ENCODE data around the gene NCOA6. TPM values are rescaled to one million over a fixed set of nuclear protein-coding genes. Genes with fewer than 3 reads are reported as not detected.
"Not testable (repeated sequence)": the region's sequence is repeated elsewhere in the genome, so short reads cannot be mapped to it uniquely, and the experiment has no call there.

Gene NCOA6
- total RNA-seq, 4 donors from 2014 or later: 34.8 to 81.8 (median 44.2) TPM

GRCh38 chr20:34717230-34718095, 108.0 kb downstream of the NCOA6 start:
- intact Hi-C loops (cut with DNase I; ENCODE audit: low total_unique reads): no loop called here
- no peak for DNase-seq
- H3K4me3 ChIP-seq: no peak overlapping the region
- peaks cover 0 to 13% (median 0%) of the 10 kb centered on the region in 4 donors for H3K36me3 ChIP-seq
- in situ Hi-C loops (cut with MboI; ENCODE audit: low pct_ligation_motif_present in 1 of 4, low pct_unique_long_range_greater_than_20kb in 1 of 4, low sequenced_read_pairs in 3 of 4): loop anchor here in 3 of 4 donors (25.0 kb wide), 2 partner anchors 155 to 405 kb away; partner anchors contain the start of genes MAP1LC3A (in 2 of the 3) and AHCY (in 1 of the 3)
- H3K27ac ChIP-seq: no peak overlapping the region
- H3K9me3 ChIP-seq: no peaks in the 10 kb centered on the region
- H3K27me3 ChIP-seq: no peaks in the 10 kb centered on the region
- WGBS, 2 donors (ENCODE audit: low coverage in 1 of 2): 77 to 89% methylated on average over 6 to 9 of the region's 9 CpGs
- TF ChIP-seq POLR2AphosphoS5 (IDR thresholded peaks at IDR 0.05): no peak
- no peak for TF ChIP-seq EP300 (IDR thresholded peaks at IDR 0.05; ENCODE audit: low read depth)
- TF ChIP-seq CTCF (IDR thresholded peaks at IDR 0.05): no peak
- TF ChIP-seq POLR2A (IDR thresholded peaks at IDR 0.05): no peak
- H3K4me1 ChIP-seq: no peaks in the 10 kb centered on the region

- H3K27me3 ChIP-seq: no peaks in the 10 kb centered on the region
- no peaks in the 10 kb centered on the region for H3K4me1 ChIP-seq
- no peak for DNase-seq
- in situ Hi-C loops (cut with MboI; ENCODE audit: low pct_ligation_motif_present in 1 of 4, low pct_unique_long_range_greater_than_20kb in 1 of 4, low sequenced_read_pairs in 3 of 4): loop anchor here in 3 of 4 donors (25.0 kb wide), 2 partner anchors 155 to 405 kb away; partner anchors contain the start of genes MAP1LC3A (in 2 of the 3) and AHCY (in 1 of the 3)
- no peaks in the 10 kb centered on the region for H3K9me3 ChIP-seq
- H3K27ac ChIP-seq: no peak overlapping the region
- 83 to 100% methylated on average over 2 of the region's 2 CpGs for WGBS, 2 donors (ENCODE audit: low coverage in 1 of 2)
- H3K36me3 ChIP-seq: peaks cover 0 to 13% (median 0%) of the 10 kb centered on the region in 4 donors
- intact Hi-C loops (cut with DNase I; ENCODE audit: low total_unique reads): no loop called here
- no peak for TF ChIP-seq POLR2AphosphoS5 (IDR thresholded peaks at IDR 0.05)
- TF ChIP-seq CTCF (IDR thresholded peaks at IDR 0.05): no peak
- TF ChIP-seq POLR2A (IDR thresholded peaks at IDR 0.05): no peak
- no peak for TF ChIP-seq EP300 (IDR thresholded peaks at IDR 0.05; ENCODE audit: low read depth)
- H3K4me3 ChIP-seq: no peak overlapping the region
Observed at GRCh38 chr20:34716921-34717229, 108.6 kb downstream of the NCOA6 start.

- H3K36me3 ChIP-seq: peaks cover 0 to 13% (median 0%) of the 10 kb centered on the region in 4 donors
- H3K4me1 ChIP-seq: peaks cover 3 to 5% (median 5%) of the 10 kb centered on the region in 4 donors
- H3K9me3 ChIP-seq: no peaks in the 10 kb centered on the region
- 91 to 100% methylated on average over 2 to 4 of the region's 4 CpGs for WGBS, 2 donors (ENCODE audit: low coverage in 1 of 2)
- no peak overlapping the region for H3K27ac ChIP-seq
- no peak for DNase-seq
- in situ Hi-C loops (cut with MboI; ENCODE audit: low pct_ligation_motif_present in 1 of 4, low pct_unique_long_range_greater_than_20kb in 1 of 4, low sequenced_read_pairs in 3 of 4): loop anchor here in 3 of 4 donors (25.0 kb wide), 2 partner anchors 153 to 403 kb away; partner anchors contain the start of genes MAP1LC3A (in 2 of the 3) and AHCY (in 1 of the 3)
- TF ChIP-seq POLR2A (IDR thresholded peaks at IDR 0.05) (no peak), POLR2AphosphoS5 (IDR thresholded peaks at IDR 0.05) (no peak), CTCF (IDR thresholded peaks at IDR 0.05) (no peak), EP300 (IDR thresholded peaks at IDR 0.05; ENCODE audit: low read depth) (no peak)
- no peaks in the 10 kb centered on the region for H3K27me3 ChIP-seq
- intact Hi-C loops (cut with DNase I; ENCODE audit: low total_unique reads): no loop called here
- H3K4me3 ChIP-seq: no peak overlapping the region
Observed at GRCh38 chr20:34715384-34715783, 110.1 kb downstream of the NCOA6 start.

- in situ Hi-C loops (cut with MboI; ENCODE audit: low pct_ligation_motif_present in 1 of 4, low pct_unique_long_range_greater_than_20kb in 1 of 4, low sequenced_read_pairs in 3 of 4): loop anchor here in 3 of 4 donors (25.0 kb wide), 2 partner anchors 152 to 402 kb away; partner anchors contain the start of genes MAP1LC3A (in 2 of the 3) and AHCY (in 1 of the 3)
- intact Hi-C loops (cut with DNase I; ENCODE audit: low total_unique reads): loop anchor here (2.0 kb wide), 1 partner anchor 401 kb away; no protein-coding TSS in a partner anchor
- H3K4me3 ChIP-seq, H3K4me1 ChIP-seq, H3K27me3 ChIP-seq, H3K27ac ChIP-seq, DNase-seq, H3K9me3 ChIP-seq: not testable (repeated sequence)
- 95 to 97% methylated on average over 8 to 10 of the region's 10 CpGs for WGBS, 2 donors (ENCODE audit: low coverage in 1 of 2)
- H3K36me3 ChIP-seq: peaks cover 0 to 13% (median 0%) of the 10 kb centered on the region in 4 donors
Observed at GRCh38 chr20:34713944-34714515, 111.4 kb downstream of the NCOA6 start.

Data from transverse colon (tissue), 4 donors.